NB4 (cell line): Measurements from ENCODE around the gene ACTRT3.

Experiments used
- POLR2A ChIP-seq: IDR thresholded peaks from 2 replicates; pipeline ENCODE4 v1.6.1; 2011; ENCODE audit warnings: mild to moderate bottlenecking; ENCODE audit not compliant: insufficient read length; ENCODE audit errors: extremely low read depth
- TF ChIP-seq, protein P1 (sequence below): IDR thresholded peaks from one replicate; pipeline ENCODE4 v1.5.1; 2012; ENCODE audit warnings: low read depth, low read length
- TF ChIP-seq, protein P2 (sequence below): IDR thresholded peaks from 2 replicates; pipeline ENCODE4 v1.6.1; 2011; ENCODE audit warnings: low read depth, low read length

DNA sequence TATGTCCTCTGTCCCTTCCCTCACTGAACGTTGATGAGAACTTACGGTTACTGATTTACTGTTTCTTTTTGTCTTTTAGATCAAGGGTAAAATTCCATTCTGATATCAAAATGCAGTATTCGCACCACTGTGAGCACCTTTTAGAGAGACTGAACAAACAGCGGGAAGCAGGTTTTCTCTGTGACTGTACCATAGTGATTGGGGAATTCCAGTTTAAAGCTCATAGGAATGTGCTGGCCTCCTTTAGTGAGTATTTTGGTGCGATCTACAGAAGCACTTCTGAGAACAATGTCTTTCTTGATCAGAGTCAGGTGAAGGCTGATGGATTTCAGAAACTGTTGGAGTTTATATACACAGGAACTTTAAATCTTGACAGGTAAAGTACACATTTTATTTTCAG, 4.8 kb upstream of the ACTRT3 start:
- TF ChIP-seq, protein P1, sequence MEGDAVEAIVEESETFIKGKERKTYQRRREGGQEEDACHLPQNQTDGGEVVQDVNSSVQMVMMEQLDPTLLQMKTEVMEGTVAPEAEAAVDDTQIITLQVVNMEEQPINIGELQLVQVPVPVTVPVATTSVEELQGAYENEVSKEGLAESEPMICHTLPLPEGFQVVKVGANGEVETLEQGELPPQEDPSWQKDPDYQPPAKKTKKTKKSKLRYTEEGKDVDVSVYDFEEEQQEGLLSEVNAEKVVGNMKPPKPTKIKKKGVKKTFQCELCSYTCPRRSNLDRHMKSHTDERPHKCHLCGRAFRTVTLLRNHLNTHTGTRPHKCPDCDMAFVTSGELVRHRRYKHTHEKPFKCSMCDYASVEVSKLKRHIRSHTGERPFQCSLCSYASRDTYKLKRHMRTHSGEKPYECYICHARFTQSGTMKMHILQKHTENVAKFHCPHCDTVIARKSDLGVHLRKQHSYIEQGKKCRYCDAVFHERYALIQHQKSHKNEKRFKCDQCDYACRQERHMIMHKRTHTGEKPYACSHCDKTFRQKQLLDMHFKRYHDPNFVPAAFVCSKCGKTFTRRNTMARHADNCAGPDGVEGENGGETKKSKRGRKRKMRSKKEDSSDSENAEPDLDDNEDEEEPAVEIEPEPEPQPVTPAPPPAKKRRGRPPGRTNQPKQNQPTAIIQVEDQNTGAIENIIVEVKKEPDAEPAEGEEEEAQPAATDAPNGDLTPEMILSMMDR: no peak
- TF ChIP-seq, protein P2, sequence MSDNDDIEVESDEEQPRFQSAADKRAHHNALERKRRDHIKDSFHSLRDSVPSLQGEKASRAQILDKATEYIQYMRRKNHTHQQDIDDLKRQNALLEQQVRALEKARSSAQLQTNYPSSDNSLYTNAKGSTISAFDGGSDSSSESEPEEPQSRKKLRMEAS: no peak
- no peak for TF ChIP-seq POLR2A
